Stimulated activated CD4-positive, alpha-beta T cell treated with anti-CD3 and anti-CD28 coated beads, TNF-alpha, amount 100 ng/mL, for 4 hours (primary cell): Measurements from ENCODE around the gene DGLUCY.
"Not testable (repeated sequence)": the region's sequence is repeated elsewhere in the genome, so short reads cannot be mapped to it uniquely, and the experiment has no call there.

Source experiments
- DNase-seq, 3 experiments: peaks; one replicate each; pipeline ENCODE4 v3.0.0-alpha.2; 2020; ENCODE audit warnings: low read depth in 3 of 3

Gene DGLUCY

DNA sequence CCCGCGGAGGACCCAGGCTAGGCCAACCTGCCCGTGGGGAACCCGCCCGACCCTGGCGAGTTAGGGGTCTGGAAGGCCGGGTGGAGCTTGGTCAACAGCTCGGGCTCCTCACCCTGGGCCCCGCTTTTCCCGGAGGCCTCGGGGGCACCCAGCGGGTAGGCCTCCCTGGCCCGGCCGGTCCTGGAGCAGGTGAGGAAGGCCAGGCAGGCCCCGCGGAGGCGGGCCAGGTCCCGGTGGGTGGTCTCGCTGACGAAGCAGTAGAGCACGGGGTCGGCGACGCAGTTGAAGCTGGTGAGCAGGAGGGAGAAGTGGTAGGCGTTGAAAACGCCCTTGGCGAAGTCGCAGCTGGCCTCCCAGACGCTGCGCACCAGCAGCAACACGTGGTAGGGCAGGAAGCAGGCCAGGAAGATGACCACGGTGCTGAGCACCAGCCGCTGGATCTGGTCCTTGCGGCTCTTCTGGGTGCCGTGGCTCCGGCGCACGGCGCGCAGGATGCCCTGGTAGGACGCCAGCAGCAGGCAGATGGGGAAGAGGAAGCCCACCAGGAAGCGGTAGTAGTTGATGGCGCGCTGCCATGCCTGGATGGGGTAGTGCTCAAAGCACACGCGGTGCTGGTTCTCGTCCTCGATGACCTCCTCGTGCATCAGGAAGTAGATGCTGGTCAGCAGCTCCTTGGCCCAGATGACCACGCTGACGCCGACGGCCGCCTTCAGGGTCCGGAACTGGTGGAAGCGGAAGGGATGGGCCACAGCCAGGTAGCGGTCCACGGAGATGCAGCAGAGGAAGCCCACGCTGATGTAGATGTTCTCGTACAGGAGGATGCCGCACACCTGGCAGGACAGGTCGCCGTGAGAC, 120.3 kb downstream of the DGLUCY start:
- no peak for DNase-seq

DNA sequence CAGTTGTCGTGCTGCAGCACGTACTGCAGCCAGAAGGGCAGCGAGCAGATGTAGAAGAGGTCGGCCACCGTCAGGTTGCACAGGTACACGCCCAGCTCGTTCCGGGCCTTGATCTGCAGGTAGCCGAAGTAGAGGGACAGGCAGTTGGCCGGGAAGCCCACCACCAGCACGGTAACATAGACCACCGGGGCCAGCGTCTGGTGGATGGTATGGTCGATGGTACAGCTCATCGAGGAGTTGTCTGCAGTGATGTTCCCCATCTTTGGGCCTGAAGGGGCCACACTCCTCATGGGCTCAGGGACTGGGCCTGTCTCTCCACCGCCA, 120.9 kb downstream of the DGLUCY start:
- no peak for DNase-seq

DNA sequence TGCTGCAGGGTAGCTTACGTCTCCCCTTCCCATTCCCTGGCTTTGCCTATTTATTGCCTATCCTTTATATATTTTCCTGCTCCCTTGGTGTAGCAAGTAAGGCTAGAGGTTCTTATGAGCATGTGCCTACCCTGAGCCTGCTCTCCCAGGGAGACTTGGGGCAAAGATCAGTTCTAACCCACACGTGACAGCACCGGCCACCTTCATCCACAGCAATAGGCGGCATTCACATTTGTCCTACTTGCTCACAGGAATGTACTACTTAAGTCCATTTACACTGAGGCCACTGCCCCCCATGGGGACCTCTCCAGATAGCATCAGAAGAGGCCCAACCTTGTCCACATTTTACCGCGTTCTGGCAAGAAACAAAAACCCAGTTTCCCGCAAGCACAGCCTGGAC, 122.0 kb downstream of the DGLUCY start:
- no peak for DNase-seq

DNA sequence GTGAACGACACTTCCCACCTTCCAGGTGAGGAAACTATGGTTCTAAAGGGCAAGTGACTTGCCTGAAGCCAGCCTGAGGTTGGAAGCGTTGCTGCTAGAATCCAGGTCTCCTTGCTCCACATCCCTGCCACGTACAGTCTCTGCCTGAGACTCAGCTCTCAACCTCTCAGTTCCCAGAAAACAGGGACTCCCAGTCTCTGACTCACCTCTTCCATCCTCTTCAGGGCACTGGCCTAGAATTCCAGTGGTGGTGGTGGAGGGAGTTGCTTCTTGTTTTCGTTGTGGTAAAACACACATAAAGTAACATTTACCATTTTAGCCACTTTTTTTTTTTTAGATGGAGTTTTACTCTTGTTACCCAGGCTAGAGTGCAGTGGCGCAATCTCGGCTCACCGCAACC, 123.3 kb downstream of the DGLUCY start:
- DNase-seq, result no peak

DNA sequence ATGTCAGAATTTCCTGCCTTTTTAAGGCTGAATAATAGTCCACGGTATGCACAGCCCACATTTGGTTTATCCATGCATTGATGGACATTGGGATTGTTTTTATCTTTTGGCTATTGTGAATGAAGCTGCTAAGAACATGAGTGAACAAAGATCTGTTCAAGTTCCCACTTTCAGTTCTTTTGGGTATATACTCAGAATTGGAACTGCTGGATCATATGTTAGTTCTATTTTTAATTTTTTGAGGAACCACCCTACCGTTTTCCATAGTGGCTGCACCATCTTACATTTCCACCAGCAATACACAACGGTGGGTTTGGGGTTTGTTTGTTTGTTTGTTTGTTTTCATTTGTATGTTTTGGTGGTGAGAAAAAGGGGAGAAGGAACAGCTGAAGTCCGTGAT, 124.2 kb downstream of the DGLUCY start:
- no peak for DNase-seq

DNA sequence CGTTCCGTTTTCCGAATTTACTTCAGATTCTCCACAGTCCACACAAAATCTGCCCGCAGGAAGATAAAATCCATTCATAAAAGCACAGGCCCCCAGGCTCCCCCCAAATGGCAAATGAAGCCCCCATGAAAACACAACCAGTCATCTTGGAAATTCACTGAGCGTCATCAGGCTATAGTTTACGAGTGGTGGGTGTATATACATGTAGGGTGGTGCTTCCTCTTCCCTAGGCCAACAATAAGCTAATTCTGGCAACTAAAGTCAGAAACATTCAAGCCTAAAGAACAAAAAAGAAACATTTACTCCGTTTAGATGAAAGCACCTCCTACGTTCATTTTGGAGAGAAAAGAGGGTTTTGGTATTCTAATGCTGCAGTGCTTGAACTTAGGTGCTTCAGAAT, 124.8 kb downstream of the DGLUCY start:
- no peak for DNase-seq

DNA sequence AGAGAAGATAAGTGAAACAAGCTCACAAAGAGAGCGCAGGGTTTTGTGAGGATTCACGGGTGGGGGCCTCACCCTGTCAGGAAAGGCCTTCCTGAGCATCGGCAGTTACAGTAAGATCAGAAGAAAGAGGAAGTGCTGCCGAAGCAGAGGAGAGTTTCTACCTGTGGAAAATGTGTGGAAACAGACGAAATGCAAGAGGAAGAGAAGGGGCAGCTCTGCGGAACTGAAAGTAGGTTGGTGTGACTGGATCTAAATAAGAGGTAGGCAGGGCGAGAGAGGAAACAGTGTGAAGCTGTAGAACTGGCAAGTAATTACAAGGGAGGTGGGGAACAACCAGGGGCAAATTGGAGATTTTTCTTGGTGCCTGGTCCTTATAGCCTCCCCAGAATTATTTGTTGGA, 128.0 kb downstream of the DGLUCY start:
- no peak for DNase-seq

DNA sequence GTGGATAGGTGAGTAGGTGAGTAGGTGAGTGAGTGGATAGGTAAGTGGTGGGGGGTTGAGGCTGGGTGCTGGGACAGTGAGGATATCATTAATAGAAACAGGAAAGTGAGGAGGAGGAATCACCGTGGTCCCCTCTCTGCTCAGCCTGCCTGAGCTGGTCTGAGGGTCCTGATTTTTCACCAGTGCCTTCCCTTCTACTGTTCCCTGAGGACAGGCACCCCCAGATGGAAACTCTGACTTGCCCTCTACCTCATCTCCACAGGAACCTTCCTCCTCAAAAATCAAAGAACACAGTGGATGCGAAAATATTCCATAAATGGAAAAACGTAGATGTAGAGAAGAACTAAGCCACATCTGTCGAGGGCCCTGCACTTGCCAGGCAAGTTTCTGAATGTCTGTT, 128.8 kb downstream of the DGLUCY start:
- DNase-seq, result no peak

DNA sequence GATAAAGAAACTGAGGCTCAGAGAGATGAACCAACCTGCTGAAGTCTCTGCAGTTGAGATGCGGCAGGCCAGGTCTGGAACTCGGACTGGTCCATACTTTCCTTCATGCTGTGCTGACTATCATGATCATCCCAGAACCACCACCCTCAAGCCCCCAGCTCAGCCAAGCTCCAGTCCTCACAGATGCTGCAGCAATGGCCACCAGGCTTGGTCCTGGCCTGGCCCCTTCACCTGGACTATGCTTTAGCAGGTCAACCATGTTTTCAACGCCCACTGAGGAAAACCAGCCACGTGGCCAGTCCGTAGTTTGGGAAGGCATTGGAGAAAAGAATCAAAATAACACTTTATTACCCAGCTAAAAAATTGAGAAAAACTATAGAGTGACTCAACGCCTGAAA, 129.2 kb downstream of the DGLUCY start:
- no peak for DNase-seq

DNA sequence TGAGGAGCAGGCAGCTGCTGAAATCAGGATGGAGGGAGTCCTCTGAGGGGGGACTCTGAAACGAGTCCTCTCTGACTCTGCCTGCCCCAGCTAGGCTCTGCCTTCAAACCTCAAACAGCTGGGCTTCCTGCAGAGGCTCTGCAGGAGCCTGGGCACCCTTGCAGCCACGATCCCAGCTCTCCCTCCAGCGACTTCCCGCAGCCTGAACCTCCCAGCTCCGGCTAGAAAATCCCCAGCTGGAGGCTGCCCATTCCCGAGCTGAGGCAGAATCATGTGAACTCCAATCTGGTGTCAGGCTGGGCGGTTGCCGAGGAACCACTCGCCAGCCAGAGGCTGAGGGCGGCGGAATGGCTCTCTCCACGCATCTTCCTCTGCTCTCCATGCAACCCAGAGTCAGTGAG, 130.6 kb downstream of the DGLUCY start, which contains the start of gene GPR68:
GPR68 (minus strand) TSS at position 204 of the 401 bp plus-strand sequence. CDS start 9,654 bp downstream, outside the sequence.
- no peak for DNase-seq

DNA sequence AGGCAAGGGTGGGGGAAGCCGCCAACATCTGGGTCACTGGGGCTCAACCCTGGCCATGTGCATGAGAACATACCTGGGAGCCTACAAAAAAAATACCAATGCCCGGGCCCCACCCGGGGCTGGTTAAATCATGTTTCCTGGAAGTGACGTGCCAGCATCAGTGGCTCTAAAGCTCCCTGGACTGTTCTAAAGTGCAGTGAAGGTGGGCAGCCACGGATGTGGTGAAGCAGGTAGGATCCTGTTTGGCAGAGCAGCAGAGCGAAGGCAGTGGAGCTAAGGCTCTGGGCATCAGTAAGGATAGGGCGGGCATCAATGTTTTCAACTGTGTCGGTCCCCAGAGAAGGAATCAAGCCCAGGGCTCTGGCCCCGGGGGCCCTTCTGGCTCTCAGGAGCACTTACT, 131.2 kb downstream of the DGLUCY start:
- DNase-seq, result peak in 1 of 3 experiments; percentile 65

DNA sequence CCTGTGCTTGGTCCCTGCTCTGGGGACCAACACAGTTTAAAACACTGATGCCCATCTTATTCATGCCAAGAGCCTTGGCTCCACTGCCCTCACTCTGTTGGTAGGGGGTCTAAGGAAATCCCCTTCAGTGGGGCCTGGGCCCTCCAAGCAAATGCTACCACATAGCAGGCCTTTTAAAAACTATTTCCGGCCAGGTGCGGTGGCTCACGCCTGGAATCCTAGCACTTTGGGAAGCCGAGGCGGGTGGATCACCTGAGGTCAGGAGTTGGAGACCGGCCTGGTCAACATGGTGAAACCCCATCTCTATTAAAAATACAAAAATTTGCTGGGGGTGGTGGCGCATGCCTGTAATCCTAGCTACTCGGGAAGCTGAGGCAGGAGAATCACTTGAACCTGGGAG, 131.7 kb downstream of the DGLUCY start:
- not testable (repeated sequence) for DNase-seq

DNA sequence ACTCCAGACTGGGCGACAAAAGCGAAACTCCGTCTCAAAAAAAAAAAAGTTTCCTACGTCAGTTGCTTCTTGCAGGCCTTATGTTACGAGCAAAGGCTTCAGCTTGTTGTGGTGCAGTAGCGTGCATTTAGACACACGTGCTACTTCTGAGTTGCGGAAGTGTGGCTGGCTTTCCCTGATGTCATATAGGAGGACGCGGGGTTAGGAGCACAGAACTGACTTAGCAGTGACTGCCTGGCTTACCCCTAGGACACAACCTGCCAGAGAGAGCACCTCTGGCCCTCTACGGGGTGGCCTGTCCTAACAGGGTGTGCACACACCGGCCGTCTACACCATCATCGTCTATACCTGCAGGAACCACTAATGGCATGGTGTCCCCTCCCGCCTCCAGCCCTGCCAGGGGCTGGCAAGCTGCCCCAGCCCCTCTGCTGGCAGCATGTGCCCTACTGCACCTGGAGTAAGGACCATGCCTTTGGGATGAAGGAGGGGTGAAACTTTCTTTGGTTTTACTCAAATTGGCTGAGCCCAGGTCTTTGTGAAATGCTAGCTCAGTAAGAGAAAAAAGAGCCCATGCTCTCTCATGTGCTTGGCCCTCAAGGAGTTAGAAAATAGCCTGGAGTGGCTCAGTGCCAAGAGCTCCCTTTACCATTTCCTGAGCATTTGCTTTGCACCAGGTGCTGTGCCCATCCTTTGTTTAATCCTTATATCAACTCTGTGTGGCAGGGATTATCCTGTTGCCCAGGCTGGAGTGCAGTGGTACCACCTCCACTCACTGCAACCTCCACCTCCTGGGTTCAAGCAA, 132.4 kb downstream of the DGLUCY start:
- DNase-seq, result peak in 1 of 3 experiments; percentile 60

DNA sequence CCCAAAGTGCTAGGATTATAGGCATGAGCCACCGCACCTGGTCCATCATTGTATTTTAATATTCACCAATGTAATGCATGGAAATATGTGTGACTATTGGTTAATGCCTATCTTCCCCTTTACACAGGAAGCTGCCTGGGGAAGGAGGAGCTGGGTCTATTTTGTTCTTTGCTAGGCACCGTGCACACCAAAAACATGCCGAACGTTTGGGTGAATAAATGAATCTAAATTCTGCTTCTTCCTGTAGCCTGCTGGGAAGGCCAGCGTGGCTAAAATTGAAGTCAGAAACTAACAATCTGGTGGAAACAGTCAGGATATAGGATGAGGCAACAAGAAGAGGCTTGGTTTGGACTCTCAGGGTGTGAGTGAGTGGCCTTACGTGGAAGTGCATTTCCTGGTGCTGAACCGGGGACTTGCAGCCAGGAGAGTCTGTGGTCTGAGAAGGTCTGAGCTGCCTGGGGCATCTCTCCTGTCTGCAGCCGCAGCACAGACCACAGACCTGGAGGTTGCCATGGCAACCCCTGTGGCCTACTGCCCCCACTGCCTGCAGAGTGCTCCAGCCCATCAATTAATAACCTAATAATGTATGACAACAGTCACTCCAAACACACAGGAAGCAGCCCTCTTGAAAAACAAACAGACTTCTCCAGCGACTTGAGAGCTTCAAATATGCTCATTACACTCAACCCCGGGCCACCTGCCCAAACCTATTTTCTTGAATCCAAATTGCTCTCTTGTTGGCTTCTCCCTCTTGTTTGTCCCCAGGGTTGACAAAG, 136.2 kb downstream of the DGLUCY start:
- no peak for DNase-seq

DNA sequence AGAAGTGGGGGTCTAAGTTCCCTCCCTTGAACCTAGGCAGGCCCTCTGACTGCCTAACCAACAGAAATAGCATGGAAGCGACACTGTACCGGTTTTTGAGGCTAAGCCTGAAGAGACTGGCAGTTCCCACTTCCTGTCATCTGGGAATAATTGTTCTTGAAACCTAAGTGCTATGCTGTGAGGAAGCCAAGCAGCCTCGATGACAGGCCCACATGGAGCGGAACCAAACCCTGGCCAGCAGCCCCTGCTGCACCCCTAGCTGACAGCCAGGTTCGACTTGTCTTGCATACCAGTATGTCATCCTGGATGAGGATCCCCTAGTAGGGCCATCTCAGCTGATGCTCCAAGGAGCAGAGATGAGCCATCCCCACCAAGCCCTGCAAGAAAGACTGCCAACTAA, 137.0 kb downstream of the DGLUCY start:
- no peak for DNase-seq

DNA sequence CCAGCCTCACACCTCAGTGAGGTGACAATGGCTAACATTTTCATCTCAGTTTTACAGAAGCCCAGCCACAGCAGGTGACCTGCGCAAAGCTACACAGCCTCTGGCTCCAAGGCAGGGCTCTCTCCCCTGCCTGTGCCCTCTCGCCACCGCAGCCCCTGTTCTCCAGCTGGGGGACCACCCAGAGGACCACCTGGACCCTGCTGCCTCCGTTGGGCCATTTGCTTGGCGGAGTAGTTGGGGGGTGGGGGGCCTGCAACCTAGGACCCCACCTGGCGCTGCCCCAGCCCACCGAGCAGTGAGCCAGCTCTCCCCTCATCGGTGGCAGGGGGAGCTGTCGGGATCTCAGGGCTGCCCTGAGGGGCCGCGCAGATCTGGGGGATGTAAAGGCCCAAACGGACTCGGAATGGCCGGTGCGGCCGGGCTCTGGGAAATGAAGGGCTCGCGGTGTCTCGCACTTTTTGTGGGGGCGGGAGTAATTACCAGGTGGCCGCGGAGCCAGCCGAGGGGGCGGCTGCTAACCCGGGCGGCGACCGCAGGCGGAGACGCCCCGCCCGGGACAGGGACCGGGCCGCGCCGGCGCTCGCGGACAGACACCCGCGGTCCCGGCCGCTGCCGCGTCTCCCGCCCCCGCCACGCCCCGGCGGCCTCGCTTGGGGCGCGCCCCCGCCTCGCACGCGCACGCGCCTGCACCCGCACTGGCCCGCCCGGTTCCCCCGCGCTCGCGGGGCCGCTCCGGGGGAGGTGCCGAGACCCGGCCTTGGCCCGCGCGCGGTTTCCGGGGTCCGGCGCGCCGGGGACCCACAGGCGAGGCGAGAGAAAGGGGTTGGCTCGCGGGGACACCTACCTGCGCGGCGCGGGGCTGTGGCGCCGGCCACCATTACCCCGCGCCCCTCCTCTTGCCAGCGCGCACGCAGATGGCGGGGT, 139.3 kb downstream of the DGLUCY start:
- no peak for DNase-seq

DNA sequence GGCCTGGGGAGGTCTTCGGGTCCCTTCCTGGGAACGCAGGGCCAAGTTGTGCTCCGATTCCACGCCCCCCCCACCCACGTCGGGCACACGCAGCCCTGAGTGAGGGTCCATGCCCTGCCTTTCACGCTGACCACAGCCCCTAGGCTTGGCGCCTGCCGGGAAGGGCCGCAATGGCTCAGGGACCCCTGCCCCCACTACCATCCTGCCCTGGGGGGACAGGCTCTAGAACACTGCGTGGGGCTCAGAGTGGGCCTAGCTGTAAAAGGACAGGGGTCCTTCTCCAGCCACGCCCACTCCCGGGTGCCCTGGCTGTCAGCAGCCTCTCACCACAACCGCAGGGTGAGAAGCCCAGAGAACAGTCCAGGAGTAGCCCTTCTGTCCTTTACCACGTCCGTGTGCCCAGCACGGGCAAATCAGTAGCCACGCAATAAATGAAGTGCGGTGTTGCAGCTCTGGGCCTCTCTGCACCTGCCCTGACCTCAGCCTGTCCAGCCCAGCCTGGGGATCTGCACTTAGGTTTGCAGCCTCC, 140.0 kb downstream of the DGLUCY start:
- DNase-seq, result no peak

DNA sequence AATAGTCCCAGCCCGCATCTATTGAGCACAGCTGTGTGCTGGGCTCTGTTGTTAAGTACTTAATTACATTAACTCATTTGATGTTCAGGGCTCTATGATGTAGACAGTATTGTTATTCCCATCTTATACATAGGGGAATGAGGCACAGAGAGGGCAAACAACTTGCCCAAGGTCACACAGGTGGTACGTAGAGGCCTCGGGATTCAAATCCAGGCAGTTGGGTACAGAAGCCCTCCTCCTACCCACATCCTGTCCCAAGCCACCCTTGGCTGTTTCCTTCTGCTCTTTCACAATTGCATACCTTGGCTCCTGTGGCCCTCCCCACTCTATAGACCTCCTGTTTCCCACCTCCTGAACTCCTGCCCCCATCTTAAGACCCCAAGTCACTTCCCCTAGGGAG, 140.6 kb downstream of the DGLUCY start:
- no peak for DNase-seq

DNA sequence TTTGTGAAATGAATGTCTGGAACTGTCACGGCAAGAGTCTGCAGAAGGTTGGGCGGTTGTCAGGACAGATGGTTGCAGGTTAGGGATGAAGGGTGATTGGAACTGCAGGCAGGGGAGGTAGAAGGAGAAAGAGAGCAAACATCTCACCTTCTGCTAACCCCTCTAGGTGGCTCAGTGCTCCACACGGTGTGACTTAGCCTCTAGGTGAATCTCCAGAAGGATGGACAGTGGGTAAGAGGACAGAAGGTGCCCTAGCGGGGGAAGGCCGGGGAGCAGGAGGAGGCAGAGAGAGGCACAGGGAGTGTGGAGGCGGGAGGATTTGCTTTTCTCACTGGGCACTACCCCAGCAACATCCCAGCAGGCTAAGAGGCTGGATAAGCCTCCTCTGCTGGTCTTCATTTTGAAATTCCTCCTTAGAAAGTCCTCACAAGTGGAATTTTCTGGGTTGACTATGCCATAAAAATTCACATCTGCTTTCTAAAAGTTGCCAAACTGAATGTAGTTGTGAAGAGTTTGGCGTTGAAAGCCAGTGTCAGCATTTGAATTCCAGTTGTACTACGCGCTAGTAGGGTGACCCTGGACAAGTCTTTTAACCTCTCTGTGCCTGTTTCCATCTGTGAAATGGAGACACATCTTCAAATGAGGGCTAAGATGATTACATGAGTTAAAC, 141.3 kb downstream of the DGLUCY start:
- DNase-seq, result no peak

DNA sequence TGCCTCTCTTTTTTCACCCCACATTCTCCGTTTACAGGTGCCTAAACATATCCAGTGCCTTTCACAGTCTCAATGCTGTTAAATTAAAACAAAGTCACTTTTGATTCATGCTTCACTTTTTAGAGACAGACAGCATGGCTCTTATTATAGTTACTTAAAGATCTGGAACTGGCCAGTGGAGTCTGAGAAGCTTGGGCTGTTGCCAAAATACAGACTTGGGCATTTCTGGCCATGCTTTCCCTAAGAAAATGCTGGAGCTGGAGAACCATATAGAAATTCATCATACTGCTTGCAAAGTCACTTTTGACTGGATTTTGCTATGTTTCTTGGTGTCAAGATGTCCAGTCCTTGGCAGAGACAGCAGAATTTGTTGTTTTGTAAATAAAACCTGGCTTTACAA, 142.8 kb downstream of the DGLUCY start:
- DNase-seq, result no peak
